Breast epithelium (tissue), 3 donors: Measurements from ENCODE around the gene DPP9.

Experiments
- CTCF ChIP-seq, 3 donors: fragments of 450-650 bp; IDR thresholded peaks; one replicate each; pipeline ENCODE4 v1.5.1; 2016 to 2017; ENCODE audit warnings: antibody characterized with exemption in 3 of 3, mild to moderate bottlenecking in 3 of 3, moderate library complexity in 3 of 3
- POLR2A ChIP-seq: fragments of 450-650 bp; IDR thresholded peaks from one replicate; pipeline ENCODE4 v1.6.1; 2016; ENCODE audit warnings: antibody characterized with exemption, mild to moderate bottlenecking, moderate library complexity
- POLR2AphosphoS5 ChIP-seq, 3 donors: sonication (generic); formaldehyde crosslinking; IDR thresholded peaks; one replicate each; pipeline ENCODE4 v1.6.1; 2017; ENCODE audit warnings: antibody characterized with exemption in 3 of 3

- TF ChIP-seq CTCF (IDR thresholded peaks at IDR 0.05) (no peak), POLR2A (no peak), POLR2AphosphoS5 (IDR thresholded peaks at IDR 0.05) (no peak)
Measured at GRCh38 chr19:4686700-4687099, 36.9 kb downstream of the DPP9 start.
